GM18502 (cell line): ENCODE measurements around the gene RLN3.

ENCODE experiments used
- ATAC-seq: cut with Tn5 transposase; IDR thresholded peaks from one replicate; pipeline ENCODE4 v1.9.1; 2021; ENCODE audit warnings: mild to moderate bottlenecking; ENCODE audit not compliant: unreplicated experiment, poor library complexity

RLN3 gene

GRCh38 chr19:13993590-13994300 is 34.2 kb upstream of the RLN3 start:
- no peak for ATAC-seq

- no peak for ATAC-seq
Observed at GRCh38 chr19:13995017-13995728, 32.8 kb upstream of the RLN3 start.

- ATAC-seq: no peak
Observed at GRCh38 chr19:13995878-13996765, 31.8 kb upstream of the RLN3 start.

- no peak for ATAC-seq
Observed at GRCh38 chr19:13996928-13997630, 30.9 kb upstream of the RLN3 start.

- no peak for ATAC-seq
Observed at GRCh38 chr19:13997631-13997962, 30.4 kb upstream of the RLN3 start.

GRCh38 chr19:13998426-13998825 is 29.5 kb upstream of the RLN3 start:
- ATAC-seq: no peak

- no peak for ATAC-seq
Observed at GRCh38 chr19:13999085-13999484, 28.9 kb upstream of the RLN3 start.

- no peak for ATAC-seq
Observed at GRCh38 chr19:14000691-14001375, 27.1 kb upstream of the RLN3 start.

GRCh38 chr19:14002571-14003250 is 25.2 kb upstream of the RLN3 start:
- no peak for ATAC-seq

- no peak for ATAC-seq
Observed at GRCh38 chr19:14003251-14004055, 24.5 kb upstream of the RLN3 start.

GRCh38 chr19:14004619-14005348 is 23.2 kb upstream of the RLN3 start:
- no peak for ATAC-seq

- peak; percentile 27 for ATAC-seq
Observed at GRCh38 chr19:14005349-14006084, 22.4 kb upstream of the RLN3 start.

- ATAC-seq: peak; percentile 77
Observed at GRCh38 chr19:14006085-14006765, 21.7 kb upstream of the RLN3 start, which contains the start of gene RFX1. TSS of gene RFX1 (minus strand) at chr19:14006320. CDS start at chr19:13993843, 12,477 bp downstream.

GRCh38 chr19:14006766-14007562 is 21.0 kb upstream of the RLN3 start:
- ATAC-seq: peak; percentile 52

GRCh38 chr19:14012378-14012915 is 15.5 kb upstream of the RLN3 start:
- no peak for ATAC-seq
